Measurements from ENCODE around the gene CD164L2. TPM values are rescaled to one million over a fixed set of nuclear protein-coding genes. Genes with fewer than 3 reads are reported as not detected.

Gene CD164L2
- total RNA-seq, 3 donors from 2014 or later, result not detected

DNA sequence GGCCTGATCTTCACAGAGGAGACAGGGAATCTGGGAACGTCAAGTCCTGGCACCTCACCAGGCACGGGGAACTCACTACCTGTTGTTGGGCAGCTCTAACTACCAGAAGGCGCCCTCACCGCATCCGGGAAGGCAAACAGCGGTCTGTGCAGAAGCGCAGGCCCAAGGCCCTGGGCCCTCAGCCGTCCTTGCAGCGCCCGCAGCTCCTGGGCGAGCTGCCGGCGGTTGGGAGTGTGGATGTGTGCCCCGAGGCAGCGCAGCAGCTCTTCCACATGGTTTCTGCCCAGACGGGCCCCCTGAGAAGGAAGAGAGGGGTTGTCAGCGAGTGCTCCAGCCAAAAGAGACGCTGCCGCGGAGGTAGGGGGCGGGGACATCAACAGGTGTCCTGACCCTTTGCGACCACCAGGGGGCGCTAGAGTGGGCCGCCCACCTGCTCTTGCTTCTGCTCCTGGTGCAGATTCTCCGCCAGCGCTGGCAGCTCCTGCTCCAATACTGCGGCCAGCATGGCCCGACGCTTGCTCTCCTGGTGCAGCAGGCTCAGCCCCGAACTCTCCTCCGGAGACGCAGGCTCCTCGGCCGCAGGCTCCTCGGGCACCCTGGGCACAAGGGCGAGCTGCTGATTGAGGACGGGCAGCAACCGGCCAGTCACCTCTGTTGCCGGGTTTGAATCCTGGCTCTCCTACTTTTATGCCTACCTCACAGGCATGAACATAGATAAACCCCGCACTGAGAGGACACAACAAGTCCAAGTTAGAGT, 25.7 kb downstream of the CD164L2 start:
- peaks cover 43% of the 10 kb centered on the region for H3K4me1 Mint-ChIP-seq (ENCODE audit: low read depth)
- ATAC-seq (peak; percentile 75 to 78), DNase-seq (peak; percentile 81)
- H3K9me3 Mint-ChIP-seq, result no peaks in the 10 kb centered on the region
- peaks cover 2% of the 10 kb centered on the region for H3K27me3 Mint-ChIP-seq (ENCODE audit: low read depth)
- peak overlapping the region; percentile 69 for H3K4me3 Mint-ChIP-seq
- no peaks in the 10 kb centered on the region for H3K36me3 Mint-ChIP-seq (ENCODE audit: insufficient read depth)

- peaks cover 43% of the 10 kb centered on the region for H3K4me1 Mint-ChIP-seq (ENCODE audit: low read depth)
- peak; percentile 43 to 58 for ATAC-seq
- no peak for DNase-seq
- peaks cover 2% of the 10 kb centered on the region for H3K27me3 Mint-ChIP-seq (ENCODE audit: low read depth)
- H3K36me3 Mint-ChIP-seq (ENCODE audit: insufficient read depth), result peaks cover under 1% of the 10 kb centered on the region
- peak overlapping the region; percentile 69 for H3K4me3 Mint-ChIP-seq
- H3K9me3 Mint-ChIP-seq, result no peaks in the 10 kb centered on the region
Observed at GRCh38 chr1:27356619-27357280, 26.4 kb downstream of the CD164L2 start.

- DNase-seq (no peak), ATAC-seq (no peak)
- Mint-ChIP-seq H3K9me3 (no peaks in the 10 kb centered on the region), H3K4me3 (peak overlapping the region; percentile 69), H3K27me3 (ENCODE audit: low read depth) (peaks cover 2% of the 10 kb centered on the region), H3K4me1 (ENCODE audit: low read depth) (peaks cover 43% of the 10 kb centered on the region), H3K36me3 (ENCODE audit: insufficient read depth) (peaks cover 4% of the 10 kb centered on the region)
Observed at GRCh38 chr1:27356277-27356618, 26.9 kb downstream of the CD164L2 start.

GRCh38 chr1:27355683-27356082, 27.4 kb downstream of the CD164L2 start:
- Mint-ChIP-seq H3K4me1 (ENCODE audit: low read depth) (peaks cover 43% of the 10 kb centered on the region), H3K36me3 (ENCODE audit: insufficient read depth) (peaks cover 4% of the 10 kb centered on the region), H3K9me3 (no peaks in the 10 kb centered on the region), H3K4me3 (no peak overlapping the region), H3K27me3 (ENCODE audit: low read depth) (peaks cover 2% of the 10 kb centered on the region)
- ATAC-seq (no peak), DNase-seq (no peak)

DNA sequence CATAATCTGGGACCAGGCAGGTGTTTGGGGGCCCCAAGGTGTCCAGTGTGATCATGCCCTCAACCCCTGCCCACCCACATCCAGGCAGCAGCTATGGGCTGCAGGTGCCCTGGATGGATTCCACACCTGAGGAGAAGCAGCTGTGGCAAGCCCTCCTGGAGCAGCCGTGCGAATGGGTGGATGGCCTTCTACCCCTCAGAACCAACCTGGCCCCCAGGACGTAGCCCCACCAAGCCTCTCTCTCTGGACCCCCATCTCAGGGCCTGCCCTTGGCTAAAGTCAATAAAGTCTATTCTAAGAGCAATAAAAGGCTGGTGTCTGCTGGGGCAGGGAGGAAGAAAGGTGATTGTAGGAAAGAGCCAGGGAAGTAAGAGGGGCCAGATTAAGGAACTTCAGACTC, 29.5 kb downstream of the CD164L2 start:
- DNase-seq (no peak), ATAC-seq (no peak)
- Mint-ChIP-seq H3K4me1 (ENCODE audit: low read depth) (peaks cover 27% of the 10 kb centered on the region), H3K4me3 (no peak overlapping the region), H3K27me3 (ENCODE audit: low read depth) (no peaks in the 10 kb centered on the region), H3K9me3 (no peaks in the 10 kb centered on the region), H3K36me3 (ENCODE audit: insufficient read depth) (peaks cover 4% of the 10 kb centered on the region)

DNA sequence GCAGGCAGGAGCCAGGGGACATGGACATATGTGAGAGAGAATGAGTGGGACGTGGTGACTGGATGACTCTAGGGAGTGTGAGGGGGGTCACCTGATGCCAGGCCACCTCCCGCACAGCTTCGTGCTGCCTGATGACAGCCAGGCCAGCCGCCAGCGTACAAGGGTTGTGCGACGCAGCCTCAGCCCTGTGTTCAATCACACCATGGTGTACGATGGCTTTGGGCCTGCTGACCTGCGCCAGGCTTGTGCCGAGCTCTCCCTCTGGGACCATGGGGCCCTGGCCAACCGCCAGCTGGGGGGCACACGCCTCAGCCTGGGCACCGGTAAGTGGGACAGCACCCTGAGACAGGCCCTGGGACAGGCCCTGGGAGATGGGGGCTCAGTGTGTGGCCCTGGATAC, 30.0 kb downstream of the CD164L2 start:
- no peak overlapping the region for H3K4me3 Mint-ChIP-seq
- DNase-seq (no peak), ATAC-seq (no peak)
- no peaks in the 10 kb centered on the region for H3K9me3 Mint-ChIP-seq
- peaks cover 27% of the 10 kb centered on the region for H3K4me1 Mint-ChIP-seq (ENCODE audit: low read depth)
- peaks cover 4% of the 10 kb centered on the region for H3K36me3 Mint-ChIP-seq (ENCODE audit: insufficient read depth)
- no peaks in the 10 kb centered on the region for H3K27me3 Mint-ChIP-seq (ENCODE audit: low read depth)

DNA sequence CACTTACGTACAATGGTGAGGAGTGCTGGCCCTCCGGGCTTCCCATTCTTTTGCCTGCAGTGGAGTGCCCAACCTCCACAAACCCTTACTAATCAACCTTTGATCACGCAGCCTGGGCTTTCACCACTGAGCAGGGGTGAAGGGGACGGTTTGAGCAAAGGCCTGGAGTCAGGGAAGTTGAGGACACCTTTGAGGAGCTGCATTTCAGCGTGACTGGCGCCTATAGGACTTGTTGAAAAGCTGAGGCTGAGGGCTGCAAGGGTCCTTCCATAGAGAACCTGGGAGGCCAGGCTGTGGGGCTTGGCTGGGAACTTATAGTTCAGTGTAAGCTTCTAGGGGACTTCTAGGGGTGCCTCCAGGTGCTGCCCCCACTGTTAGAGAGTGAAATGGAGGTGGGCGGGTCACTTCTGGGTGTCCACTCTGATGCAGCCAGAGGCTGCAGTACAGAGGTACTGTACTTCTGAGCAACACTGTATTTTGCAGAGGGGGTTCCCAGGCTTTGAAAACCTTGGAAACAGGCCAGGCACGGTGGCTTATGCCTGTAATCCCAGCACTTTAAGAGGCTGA, 31.5 kb downstream of the CD164L2 start:
- no peaks in the 10 kb centered on the region for H3K9me3 Mint-ChIP-seq
- H3K27me3 Mint-ChIP-seq (ENCODE audit: low read depth), result no peaks in the 10 kb centered on the region
- H3K4me3 Mint-ChIP-seq, result no peak overlapping the region
- peaks cover 21% of the 10 kb centered on the region for H3K4me1 Mint-ChIP-seq (ENCODE audit: low read depth)
- no peak for DNase-seq
- ATAC-seq, result no peak
- H3K36me3 Mint-ChIP-seq (ENCODE audit: insufficient read depth), result peaks cover 7% of the 10 kb centered on the region

GRCh38 chr1:27350663-27351540, 32.2 kb downstream of the CD164L2 start:
- Mint-ChIP-seq H3K4me3 (no peak overlapping the region), H3K36me3 (ENCODE audit: insufficient read depth) (peaks cover 11% of the 10 kb centered on the region), H3K27me3 (ENCODE audit: low read depth) (no peaks in the 10 kb centered on the region), H3K4me1 (ENCODE audit: low read depth) (peaks cover 18% of the 10 kb centered on the region), H3K9me3 (no peaks in the 10 kb centered on the region)
- no peak for DNase-seq
- no peak for ATAC-seq

- no peaks in the 10 kb centered on the region for H3K9me3 Mint-ChIP-seq
- H3K36me3 Mint-ChIP-seq (ENCODE audit: insufficient read depth), result peaks cover 11% of the 10 kb centered on the region
- H3K4me3 Mint-ChIP-seq, result no peak overlapping the region
- DNase-seq (no peak), ATAC-seq (peak; percentile 59 to 70)
- H3K27me3 Mint-ChIP-seq (ENCODE audit: low read depth), result no peaks in the 10 kb centered on the region
- H3K4me1 Mint-ChIP-seq (ENCODE audit: low read depth), result peaks cover 17% of the 10 kb centered on the region
Observed at GRCh38 chr1:27349784-27350662, 33.1 kb downstream of the CD164L2 start.

GRCh38 chr1:27348861-27349783, 34.0 kb downstream of the CD164L2 start:
- H3K4me3 Mint-ChIP-seq, result peak overlapping the region; percentile 47
- peaks cover 22% of the 10 kb centered on the region for H3K4me1 Mint-ChIP-seq (ENCODE audit: low read depth)
- H3K9me3 Mint-ChIP-seq, result no peaks in the 10 kb centered on the region
- H3K27me3 Mint-ChIP-seq (ENCODE audit: low read depth), result no peaks in the 10 kb centered on the region
- ATAC-seq (peak; percentile 69 to 84), DNase-seq (no peak)
- H3K36me3 Mint-ChIP-seq (ENCODE audit: insufficient read depth), result peaks cover 11% of the 10 kb centered on the region

GRCh38 chr1:27346991-27347624, 36.0 kb downstream of the CD164L2 start:
- DNase-seq (no peak), ATAC-seq (no peak)
- H3K9me3 Mint-ChIP-seq, result no peaks in the 10 kb centered on the region

DNA sequence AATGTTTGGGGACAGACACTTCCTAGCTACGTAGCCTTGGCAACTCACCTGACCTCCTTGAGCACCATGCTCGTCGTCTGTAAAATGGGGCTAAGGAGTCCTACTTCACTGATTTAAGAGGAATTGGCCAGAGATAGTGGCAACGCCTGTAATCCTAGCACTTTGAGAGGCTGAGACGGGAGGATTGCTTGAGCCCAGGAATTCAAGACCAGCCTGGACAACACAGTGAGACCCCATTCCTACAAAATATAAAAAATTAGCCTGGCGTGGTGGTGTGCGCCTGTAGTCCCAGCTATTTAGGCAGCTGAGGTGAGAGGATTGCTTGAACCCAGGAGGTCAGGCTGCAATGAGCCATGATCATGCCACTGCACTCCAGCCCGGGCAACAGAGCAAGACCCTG, 36.8 kb downstream of the CD164L2 start:
- H3K36me3 Mint-ChIP-seq (ENCODE audit: insufficient read depth), result peaks cover 8% of the 10 kb centered on the region
- DNase-seq, result no peak
- no peaks in the 10 kb centered on the region for H3K9me3 Mint-ChIP-seq
- H3K4me1 Mint-ChIP-seq (ENCODE audit: low read depth), result peaks cover 49% of the 10 kb centered on the region
- ATAC-seq, result no peak
- no peak overlapping the region for H3K4me3 Mint-ChIP-seq
- no peaks in the 10 kb centered on the region for H3K27me3 Mint-ChIP-seq (ENCODE audit: low read depth)

More at GRCh38 chr1:27346991-27347624, 36.0 kb downstream of the CD164L2 start:
- no peak overlapping the region for H3K4me3 Mint-ChIP-seq
- H3K36me3 Mint-ChIP-seq (ENCODE audit: insufficient read depth), result peaks cover 11% of the 10 kb centered on the region
- H3K27me3 Mint-ChIP-seq (ENCODE audit: low read depth), result no peaks in the 10 kb centered on the region
- peaks cover 42% of the 10 kb centered on the region for H3K4me1 Mint-ChIP-seq (ENCODE audit: low read depth)
